Neutrophil (primary cell): Measurements from ENCODE around the gene HPGD.

Experiments used
- H3K27ac ChIP-seq: fragments of 200-600 bp; sonication (generic); 2 replicates; pipeline ENCODE4 v1.5.1; 2016; ENCODE audit warnings: mild to moderate bottlenecking, moderate library complexity
- H3K27me3 ChIP-seq: fragments of 200-600 bp; sonication (generic); 2 replicates; pipeline ENCODE4 v1.6.0; 2016; ENCODE audit warnings: mild to moderate bottlenecking
- H3K36me3 ChIP-seq: fragments of 200-600 bp; sonication (generic); 2 replicates; pipeline ENCODE4 v1.5.1; 2017
- H3K4me1 ChIP-seq, 2 experiments: fragments of 200-600 bp in 1 of 2; sonication (generic) in 1 of 2; 1 replicate in 1 of 2; 2 replicates in 1 of 2; pipeline versions ENCODE4 v1.5.1 to v1.6.1; 2013 to 2016; ENCODE audit warnings: low read depth in 1 of 2, low read length in 1 of 2, mild to moderate bottlenecking in 1 of 2, moderate library complexity in 1 of 2; ENCODE audit not compliant: control insufficient read depth in 1 of 2, insufficient read depth in 1 of 2
- H3K4me3 ChIP-seq, 2 experiments: fragments of 200-600 bp in 1 of 2; sonication (generic) in 1 of 2; 1 replicate in 1 of 2; 2 replicates in 1 of 2; pipeline ENCODE4 v1.5.1; 2013 to 2016; ENCODE audit warnings: low read depth in 1 of 2, low read length in 1 of 2, mild to moderate bottlenecking in 1 of 2, moderate library complexity in 1 of 2
- H3K9me3 ChIP-seq: fragments of 200-600 bp; sonication (generic); 2 replicates; pipeline ENCODE4 v1.5.1; 2016
- TF ChIP-seq, protein P1 (sequence below): fragments of 200-600 bp; sonication (generic); IDR thresholded peaks from 2 replicates; pipeline ENCODE4 v1.5.1; 2016; ENCODE audit warnings: antibody characterized with exemption

Gene HPGD

DNA sequence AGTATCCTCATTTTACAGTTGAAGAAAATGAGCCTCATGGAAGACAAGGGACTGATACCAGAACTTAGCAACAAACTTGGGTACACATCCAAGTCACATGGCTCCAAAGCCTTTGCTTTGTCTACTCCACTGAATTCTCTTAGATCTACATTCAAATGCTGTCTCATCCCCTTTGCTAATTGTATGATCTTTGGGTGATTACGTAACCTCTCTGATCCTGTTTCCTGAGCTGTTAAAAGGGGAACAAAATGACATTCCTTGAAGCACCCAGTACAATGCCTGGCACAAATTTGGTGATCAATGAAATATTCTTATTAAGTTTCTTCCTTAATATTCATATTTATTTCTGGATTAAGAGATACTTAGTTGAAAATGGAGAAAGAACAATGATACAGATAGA lies 5.9 kb upstream of the HPGD start:
- TF ChIP-seq, protein P1, sequence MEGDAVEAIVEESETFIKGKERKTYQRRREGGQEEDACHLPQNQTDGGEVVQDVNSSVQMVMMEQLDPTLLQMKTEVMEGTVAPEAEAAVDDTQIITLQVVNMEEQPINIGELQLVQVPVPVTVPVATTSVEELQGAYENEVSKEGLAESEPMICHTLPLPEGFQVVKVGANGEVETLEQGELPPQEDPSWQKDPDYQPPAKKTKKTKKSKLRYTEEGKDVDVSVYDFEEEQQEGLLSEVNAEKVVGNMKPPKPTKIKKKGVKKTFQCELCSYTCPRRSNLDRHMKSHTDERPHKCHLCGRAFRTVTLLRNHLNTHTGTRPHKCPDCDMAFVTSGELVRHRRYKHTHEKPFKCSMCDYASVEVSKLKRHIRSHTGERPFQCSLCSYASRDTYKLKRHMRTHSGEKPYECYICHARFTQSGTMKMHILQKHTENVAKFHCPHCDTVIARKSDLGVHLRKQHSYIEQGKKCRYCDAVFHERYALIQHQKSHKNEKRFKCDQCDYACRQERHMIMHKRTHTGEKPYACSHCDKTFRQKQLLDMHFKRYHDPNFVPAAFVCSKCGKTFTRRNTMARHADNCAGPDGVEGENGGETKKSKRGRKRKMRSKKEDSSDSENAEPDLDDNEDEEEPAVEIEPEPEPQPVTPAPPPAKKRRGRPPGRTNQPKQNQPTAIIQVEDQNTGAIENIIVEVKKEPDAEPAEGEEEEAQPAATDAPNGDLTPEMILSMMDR = no peak
- Histone ChIP-seq H3K27me3 (peaks cover 32% of the 10 kb centered on the region), H3K4me3 (no peak overlapping the region), H3K4me1 (peaks cover 3 to 4% of the 10 kb centered on the region in 2 experiments), H3K36me3 (no peaks in the 10 kb centered on the region), H3K27ac (no peak overlapping the region), H3K9me3 (no peaks in the 10 kb centered on the region)

DNA sequence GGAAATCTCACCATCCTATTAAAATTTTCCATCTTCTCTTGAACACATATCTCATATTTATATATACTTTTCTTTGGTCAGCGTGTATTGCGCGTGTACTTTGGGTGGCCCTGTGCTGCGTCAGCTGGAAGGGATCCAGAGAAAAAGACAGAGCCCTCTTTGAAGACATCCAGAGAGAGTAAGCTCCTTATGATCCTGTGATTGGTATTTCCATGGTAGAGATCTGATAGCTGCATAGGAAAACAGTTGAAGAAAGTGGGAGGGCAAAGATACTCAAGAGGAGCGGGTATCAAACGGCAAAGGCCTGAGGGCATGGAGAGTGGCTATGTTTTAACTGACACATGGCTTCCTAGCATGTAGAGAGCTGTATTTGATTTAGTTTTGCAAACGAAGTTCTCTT lies 4.4 kb upstream of the HPGD start:
- H3K27me3 ChIP-seq = peaks cover 47% of the 10 kb centered on the region
- no peaks in the 10 kb centered on the region for H3K9me3 ChIP-seq
- no peaks in the 10 kb centered on the region for H3K36me3 ChIP-seq
- TF ChIP-seq, protein P1 = no peak
- H3K4me3 ChIP-seq = no peak overlapping the region
- H3K4me1 ChIP-seq = peaks cover 12 to 16% of the 10 kb centered on the region in 2 experiments
- H3K27ac ChIP-seq = no peak overlapping the region

DNA sequence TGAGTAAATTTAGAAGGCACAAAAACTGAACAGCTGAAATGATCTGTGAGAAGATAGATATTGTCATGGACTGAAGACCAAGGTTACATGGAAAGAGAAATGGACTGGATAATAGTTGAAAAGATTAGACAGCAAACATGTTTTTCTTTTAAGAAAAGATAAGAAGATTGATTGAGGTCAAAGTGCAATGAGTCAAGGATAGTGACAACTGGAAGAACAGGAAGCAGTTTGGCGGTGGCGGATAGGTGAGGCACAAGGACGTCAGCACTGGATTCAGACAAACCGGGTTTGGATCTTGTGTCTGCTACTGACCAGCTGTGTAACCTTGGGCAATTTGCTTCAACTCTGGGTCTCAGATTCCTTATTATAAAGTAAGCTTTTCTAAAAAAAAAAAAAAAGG lies 2.0 kb upstream of the HPGD start:
- Histone ChIP-seq H3K4me1 (peaks cover 26 to 33% of the 10 kb centered on the region in 2 experiments), H3K36me3 (no peaks in the 10 kb centered on the region), H3K27me3 (peaks cover 69% of the 10 kb centered on the region), H3K4me3 (no peak overlapping the region), H3K9me3 (no peaks in the 10 kb centered on the region), H3K27ac (no peak overlapping the region)
- TF ChIP-seq, protein P1 = no peak

DNA sequence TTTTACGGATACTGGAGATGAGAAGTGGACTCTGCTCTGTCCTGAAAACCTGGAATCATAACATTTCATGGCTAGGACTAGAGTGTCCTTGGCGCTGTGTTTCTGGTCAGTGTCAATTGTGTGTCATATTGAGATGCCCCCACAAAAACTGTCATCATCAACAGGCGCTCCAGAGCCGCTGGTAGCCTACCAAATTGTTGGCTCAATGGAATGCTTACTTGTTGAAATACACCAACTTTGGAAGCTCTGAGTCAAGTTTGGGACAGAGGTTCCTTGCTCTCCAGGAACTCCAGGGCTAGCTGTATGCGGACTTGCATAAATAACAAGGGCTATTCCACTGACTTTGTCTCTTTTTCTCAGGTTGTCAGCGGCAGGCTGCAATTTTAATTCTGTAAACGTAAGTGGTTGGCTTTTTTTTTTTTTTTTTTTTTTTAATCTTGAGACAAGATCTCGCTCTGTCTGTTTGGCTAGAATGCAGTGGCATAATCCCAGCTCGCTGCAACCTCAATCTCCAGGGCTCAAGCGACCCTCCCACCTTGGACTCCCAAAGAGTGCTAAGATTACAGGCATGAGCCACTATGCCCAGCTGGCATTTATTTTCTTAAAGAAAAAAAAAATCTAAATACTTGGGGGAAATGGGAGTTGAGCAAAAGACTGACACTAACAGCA lies 871 bp upstream of the HPGD start:
- TF ChIP-seq, protein P1 = no peak
- H3K9me3 ChIP-seq = no peaks in the 10 kb centered on the region
- H3K27me3 ChIP-seq = peaks cover 69% of the 10 kb centered on the region
- H3K36me3 ChIP-seq = no peaks in the 10 kb centered on the region
- peak overlapping the region; percentile 56 to 60 for H3K4me3 ChIP-seq
- H3K27ac ChIP-seq = no peak overlapping the region
- peaks cover 23 to 30% of the 10 kb centered on the region in 2 experiments for H3K4me1 ChIP-seq

DNA sequence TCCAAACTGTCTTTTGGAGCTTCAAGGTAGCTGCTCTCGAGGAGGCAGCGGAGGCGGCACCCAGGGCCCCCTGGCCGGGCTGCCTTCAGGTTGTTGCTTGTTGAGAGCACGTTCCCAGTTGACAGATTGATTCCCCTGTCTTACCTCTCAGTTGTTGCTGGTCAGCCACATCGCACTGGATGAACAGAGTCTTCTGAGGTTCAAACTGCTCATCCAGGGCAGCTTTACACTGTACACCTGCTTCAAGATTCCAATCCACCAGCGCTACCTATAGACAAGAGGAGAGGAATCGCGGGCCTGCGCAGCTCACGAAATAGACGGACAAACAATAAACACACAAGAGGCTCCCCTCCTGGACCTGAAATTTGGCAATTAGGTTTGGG lies 497 bp downstream of the HPGD start:
- peaks cover 21 to 29% of the 10 kb centered on the region in 2 experiments for H3K4me1 ChIP-seq
- peaks cover 69% of the 10 kb centered on the region for H3K27me3 ChIP-seq
- H3K27ac ChIP-seq = no peak overlapping the region
- H3K9me3 ChIP-seq = no peaks in the 10 kb centered on the region
- no peaks in the 10 kb centered on the region for H3K36me3 ChIP-seq
- TF ChIP-seq, protein P1 = no peak
- H3K4me3 ChIP-seq = peak overlapping the region; percentile 56 to 60
